HG03159 (cell line): ENCODE measurements around the gene MGP.

ENCODE experiments used
- ATAC-seq: cut with Tn5 transposase; IDR thresholded peaks from one replicate; pipeline ENCODE4 v1.9.1; 2021; ENCODE audit warnings: mild to moderate bottlenecking, moderate library complexity; ENCODE audit not compliant: unreplicated experiment

MGP gene

DNA sequence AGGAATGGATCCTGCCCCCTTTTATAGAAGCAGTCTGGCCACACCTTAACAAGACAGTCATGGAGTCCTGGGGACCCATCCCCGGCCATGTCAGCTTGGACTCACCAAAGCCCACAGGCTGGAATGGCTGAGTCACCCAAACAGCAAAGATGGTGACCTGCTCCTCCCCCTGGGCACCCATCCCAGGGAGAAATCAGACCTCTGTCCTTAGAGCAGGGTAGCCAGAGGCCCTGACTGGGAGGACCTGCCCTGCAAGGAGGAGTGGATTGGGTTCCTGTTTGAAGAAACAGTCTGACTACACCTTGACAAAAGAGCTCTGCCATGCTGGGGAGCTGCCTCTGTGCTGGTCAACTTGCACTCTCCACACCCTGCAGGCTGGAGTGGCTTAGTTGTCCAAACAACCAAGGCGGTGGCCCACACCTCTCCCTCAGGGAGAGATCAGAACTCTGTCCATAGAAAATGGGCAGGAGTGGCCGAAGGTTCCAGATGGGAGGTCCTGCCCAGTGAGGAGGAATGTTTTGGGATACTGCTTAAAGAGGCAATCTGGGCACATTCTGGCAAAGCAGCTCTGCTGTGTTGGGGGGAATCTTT lies 16.6 kb downstream of the MGP start:
- ATAC-seq = no peak

- no peak for ATAC-seq
Observed at GRCh38 chr12:14860490-14860889, 25.2 kb downstream of the MGP start.

DNA sequence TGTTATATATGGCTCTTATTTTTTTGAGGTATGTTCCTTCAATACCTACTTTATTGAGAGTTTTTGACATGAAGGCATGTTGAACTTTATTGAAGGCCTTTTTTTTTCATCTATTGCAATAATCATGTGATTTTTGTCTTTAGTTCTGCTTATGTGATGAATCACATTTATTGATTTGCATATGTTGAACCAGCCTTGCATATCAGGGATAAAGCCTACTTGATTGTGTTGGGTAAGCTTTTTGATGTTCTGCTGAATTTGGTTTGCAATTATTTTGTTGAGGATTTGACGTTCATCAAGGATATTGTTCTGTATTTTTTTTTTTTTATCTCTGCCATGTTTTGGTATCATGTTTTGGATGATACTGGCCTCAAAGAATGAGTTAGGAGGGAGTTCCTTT lies 27.1 kb downstream of the MGP start:
- no peak for ATAC-seq

DNA sequence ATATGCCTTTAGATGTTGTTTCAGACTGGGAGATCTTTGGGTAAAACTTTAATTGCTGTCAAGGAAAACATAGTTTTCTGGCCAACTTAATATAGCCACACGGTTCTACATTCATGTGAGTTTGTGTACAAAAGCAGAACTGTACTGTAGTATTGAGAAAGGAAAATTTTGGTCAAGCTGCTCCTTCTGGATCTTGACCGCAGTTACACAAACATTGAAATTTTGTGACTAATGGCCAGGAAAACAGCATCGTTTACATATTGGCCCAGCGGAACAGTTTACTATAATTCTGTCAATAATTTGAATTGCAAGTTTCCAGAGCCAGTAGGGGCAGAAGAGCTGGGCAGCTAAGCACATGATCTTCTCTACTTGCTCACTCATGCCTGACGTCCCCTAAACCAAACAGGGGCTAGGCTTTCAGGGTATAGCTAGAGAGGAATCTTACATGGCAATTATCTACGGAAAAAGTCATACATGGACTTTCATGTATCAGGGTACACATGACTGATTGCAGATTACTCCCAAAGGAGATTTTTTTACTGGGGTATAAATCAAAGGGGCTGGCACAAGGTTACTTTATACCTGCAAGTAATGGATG lies 31.0 kb downstream of the MGP start:
- no peak for ATAC-seq

GRCh38 chr12:14853961-14854360 lies 31.7 kb downstream of the MGP start:
- no peak for ATAC-seq

- no peak for ATAC-seq
Observed at GRCh38 chr12:14852880-14853279, 32.8 kb downstream of the MGP start.

DNA sequence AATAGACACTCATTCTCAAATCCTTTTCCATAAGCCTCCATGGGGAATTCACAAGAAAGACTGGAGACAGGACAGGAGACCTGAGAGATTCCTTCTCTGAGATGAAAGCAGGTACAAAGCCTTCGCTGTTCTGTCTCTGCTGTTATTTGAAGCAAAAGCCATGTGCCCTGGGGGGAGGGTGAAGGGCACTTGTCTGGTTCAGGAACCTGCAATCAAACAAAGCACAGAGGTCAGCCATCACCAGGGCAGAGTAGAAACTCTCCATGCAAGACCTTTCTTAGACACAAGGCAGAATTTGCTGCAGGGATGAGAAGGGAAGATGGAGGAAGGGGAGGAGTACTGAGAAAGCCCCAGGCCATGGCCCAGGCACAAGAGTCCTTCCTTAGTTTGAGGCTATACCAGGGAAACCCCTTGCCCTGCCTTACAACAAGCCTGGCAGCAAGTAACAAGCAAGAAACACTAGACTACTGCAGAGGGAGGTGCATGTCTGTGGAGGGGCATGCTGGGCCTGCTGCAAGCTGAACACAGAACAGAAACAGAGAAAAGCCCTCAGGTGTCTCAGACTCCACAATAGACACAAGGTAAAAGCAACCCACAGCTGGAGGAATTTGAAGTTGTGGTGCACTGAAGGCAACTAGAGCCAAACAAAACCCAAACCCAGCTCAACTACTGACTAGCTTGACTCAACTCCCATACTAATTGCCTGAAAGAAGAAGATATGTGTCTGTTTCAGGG lies 34.6 kb downstream of the MGP start:
- ATAC-seq = peak; percentile 67

GRCh38 chr12:14849661-14850060 lies 36.0 kb downstream of the MGP start:
- no peak for ATAC-seq

DNA sequence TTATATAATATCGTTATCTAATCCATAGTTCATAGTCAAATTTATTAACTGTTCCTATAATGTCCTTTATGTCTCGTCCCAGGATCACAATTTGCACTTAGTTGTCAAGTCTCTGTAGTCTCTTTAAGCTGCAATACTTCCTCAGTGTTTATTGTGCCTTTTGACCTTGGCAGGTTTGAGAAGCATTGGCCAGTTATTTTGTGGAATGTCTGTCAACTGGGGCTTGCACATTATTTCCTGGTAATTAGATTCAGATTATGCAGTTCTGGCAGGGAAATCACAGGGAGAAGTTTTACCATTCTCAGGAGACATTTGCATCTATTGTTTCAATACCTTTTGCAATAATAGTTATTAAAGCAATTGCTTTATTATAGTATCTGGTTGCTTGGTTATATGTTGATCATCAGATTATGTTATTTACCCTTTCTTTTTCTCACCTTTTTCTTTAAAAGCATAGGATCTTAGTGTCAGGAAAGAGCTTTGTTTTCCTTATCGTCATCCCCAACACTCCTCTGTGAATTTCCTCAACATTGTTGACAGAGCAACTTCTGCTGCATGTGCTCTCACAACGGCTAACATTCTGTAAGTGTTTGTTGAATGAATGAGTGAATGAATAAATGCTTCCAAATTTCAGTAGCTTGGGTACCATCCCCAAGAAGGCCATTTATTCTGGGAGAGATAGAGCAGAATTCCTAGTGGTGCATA lies 38.6 kb downstream of the MGP start:
- ATAC-seq = no peak

- ATAC-seq = no peak
Observed at GRCh38 chr12:14846042-14846587, 39.5 kb downstream of the MGP start.

DNA sequence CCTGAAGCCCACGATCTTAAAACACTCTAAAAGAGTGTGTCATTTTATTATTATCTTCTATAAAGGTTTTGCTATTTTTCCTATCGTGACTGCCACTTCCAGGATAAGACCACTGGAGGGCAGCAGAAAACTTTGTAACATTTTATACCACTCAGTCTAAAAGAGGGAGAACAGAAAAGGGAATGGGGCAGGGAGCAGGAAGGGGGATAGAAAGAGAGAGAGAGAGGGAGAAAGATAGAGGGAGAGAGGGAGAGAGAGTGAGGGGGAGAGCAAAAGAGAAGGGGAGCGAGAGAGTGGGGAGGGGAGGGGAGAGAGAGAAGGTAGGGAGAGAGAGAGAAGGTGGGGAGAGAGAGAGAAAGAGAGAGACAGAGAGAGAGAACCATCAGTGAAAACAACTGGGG lies 40.3 kb downstream of the MGP start:
- no peak for ATAC-seq

GRCh38 chr12:14844401-14844800 lies 41.3 kb downstream of the MGP start:
- no peak for ATAC-seq

- no peak for ATAC-seq
Observed at GRCh38 chr12:14843425-14843887, 42.2 kb downstream of the MGP start, which contains the start of gene ART4. Gene ART4 (minus strand): TSS chr12:14843526. CDS start chr12:14843113, 413 bp downstream.

DNA sequence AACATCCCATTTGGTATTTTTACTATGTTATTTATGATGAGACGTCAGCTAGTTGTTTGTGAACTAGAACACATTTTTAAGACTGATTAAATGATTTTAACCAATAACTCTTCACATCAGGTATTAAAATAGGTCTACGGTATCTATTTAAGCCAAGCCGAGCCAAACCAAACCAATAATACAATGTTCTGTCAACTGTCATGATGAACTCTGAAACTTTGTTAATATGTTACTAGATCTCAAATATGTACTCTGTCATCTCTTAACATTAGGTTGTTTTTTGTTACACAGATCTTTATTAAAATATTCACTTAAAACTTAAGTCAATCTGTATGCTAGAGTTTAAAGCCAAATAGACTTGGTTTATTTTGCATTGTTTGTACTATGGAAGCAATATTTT lies 43.3 kb downstream of the MGP start:
- ATAC-seq = no peak

DNA sequence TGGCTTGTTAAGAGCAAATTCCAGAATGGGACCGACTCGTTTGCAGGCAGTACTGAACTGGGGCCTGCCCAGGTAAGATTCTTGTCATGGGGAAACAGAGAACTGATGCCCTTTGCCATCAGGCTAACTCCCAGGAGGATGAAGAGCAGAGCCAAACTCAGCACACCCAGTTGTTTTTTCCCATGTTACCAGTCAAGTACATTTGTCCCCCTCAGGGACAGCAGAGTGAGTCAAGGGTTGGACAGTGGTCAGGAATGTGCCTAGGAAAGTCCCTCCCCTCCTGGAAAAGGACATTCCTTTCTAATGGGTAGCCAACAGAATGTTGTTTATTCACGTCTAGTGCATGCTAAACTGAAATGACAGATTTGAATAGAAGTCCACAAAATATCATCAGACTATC lies 43.9 kb downstream of the MGP start:
- no peak for ATAC-seq

DNA sequence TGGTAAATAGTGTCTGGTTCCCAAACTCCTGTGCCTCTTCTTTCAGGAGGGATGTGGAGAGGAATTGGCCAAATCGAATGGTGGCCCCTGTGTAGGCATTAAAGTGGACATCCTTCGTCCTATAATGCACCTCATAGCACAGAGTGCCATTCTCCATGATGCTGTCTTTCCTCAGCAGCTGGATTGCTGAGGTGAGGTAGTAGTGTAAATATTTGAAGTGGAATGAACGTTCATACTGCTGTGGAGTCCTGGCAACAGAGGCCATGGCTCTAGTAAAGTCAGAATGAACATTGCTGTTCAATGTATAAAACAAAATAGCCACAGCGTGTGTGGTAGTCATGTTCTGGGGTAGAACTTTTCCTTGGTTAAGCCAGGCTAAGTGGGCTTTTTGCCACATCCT lies 45.0 kb downstream of the MGP start:
- ATAC-seq = no peak

DNA sequence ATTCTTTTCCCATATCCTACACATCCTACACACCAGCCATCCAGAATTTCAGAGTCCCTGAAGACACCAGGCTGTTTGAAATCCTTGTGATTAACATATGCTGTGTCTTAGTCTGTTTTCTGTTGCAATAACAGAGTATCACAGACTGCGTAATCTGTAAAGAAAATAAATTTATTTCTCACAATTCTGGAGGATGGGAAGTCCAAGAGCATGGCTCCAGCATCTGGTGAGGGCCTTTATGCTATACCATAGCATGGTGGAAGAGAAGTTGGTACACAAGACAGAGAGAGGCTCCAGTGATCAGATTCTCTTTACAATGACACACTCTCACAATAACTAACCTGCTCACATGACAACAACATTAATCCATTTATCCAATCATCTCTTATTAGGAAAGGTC lies 46.4 kb downstream of the MGP start:
- no peak for ATAC-seq

- ATAC-seq = no peak
Observed at GRCh38 chr12:14836336-14837210, 49.1 kb downstream of the MGP start.

DNA sequence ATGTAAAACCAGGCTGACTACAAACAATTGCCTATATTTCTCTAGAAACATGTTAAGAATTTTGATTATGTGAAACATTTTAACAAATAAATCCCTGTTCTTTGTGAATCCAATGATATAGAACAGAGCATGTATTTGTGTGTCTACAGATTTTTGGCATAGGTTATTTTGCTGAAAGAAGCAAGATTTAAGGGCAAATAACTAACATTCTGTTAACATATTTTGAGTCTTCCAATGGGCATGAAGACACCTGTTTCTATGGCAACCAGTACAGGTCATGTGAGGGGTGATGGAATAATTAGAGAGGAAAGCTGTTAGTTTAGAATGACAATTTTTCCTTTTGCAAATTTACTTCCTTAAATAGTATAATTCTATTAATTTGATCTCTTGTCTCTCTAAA lies 51.1 kb downstream of the MGP start:
- no peak for ATAC-seq

DNA sequence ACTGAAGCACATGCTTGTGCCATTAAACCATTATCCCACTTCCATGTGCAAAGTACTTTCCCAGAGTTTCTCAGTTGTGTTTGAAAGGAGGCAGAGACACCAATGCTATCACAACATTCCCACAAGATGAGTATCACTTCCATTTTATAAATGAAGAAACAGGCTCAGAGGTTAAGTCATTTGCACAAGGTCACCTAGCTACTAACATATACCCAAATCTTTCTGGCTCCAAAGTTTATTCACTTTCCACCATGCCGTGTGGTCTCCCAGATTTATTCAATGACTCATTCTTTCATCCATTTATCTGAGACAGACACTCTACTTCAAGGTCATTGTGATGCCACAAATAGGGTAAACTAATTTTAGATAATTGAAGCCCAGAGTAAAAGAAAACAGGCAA lies 51.7 kb downstream of the MGP start:
- ATAC-seq = no peak
